ENCODE results near the gene PLAC9.

GRCh38 chr10:80139265-80139664, 6.7 kb downstream of the PLAC9 start:
- TF ChIP-seq TRIM28 (IDR thresholded peaks at IDR 0.05; ENCODE audit: borderline replicate concordance, low read length) = no peak
- no peak for TF ChIP-seq MYNN (tag by site-specific recombination; IDR thresholded peaks at IDR 0.05; ENCODE audit: borderline replicate concordance)
- TF ChIP-seq ZBTB21 (tag by site-specific recombination; IDR thresholded peaks at IDR 0.05) = no peak
- TF ChIP-seq ZNF274 (IDR thresholded peaks at IDR 0.05; ENCODE audit: low read length) = no peak
- TF ChIP-seq ZNF274 (tag by site-specific recombination; IDR thresholded peaks at IDR 0.05; ENCODE audit: borderline replicate concordance) = no peak
- no peak for TF ChIP-seq ZNF280D (tag by site-specific recombination; IDR thresholded peaks at IDR 0.05)
- no peak for TF ChIP-seq YY1 (tag by site-specific recombination; IDR thresholded peaks at IDR 0.05)
- TF ChIP-seq OVOL3 (tag by site-specific recombination; IDR thresholded peaks at IDR 0.05) = no peak
- no peak for TF ChIP-seq REST (tag by site-specific recombination; IDR thresholded peaks at IDR 0.05)
- no peak for TF ChIP-seq ZNF501 (tag by site-specific recombination; IDR thresholded peaks at IDR 0.05)
- TF ChIP-seq ZNF114 (tag by site-specific recombination; IDR thresholded peaks at IDR 0.05) = no peak
- TF ChIP-seq ATF2 (tag by site-specific recombination; IDR thresholded peaks at IDR 0.05; ENCODE audit: low read depth) = no peak

Data from HEK293 (cell line).